Amniotic epithelial cell (primary cell): ENCODE results near the gene NPW.

Experiments used
- DNase-seq: peaks from one replicate; pipeline ENCODE4 v3.0.0-alpha.2; 2010; ENCODE audit warnings: low read depth

Gene NPW

GRCh38 chr16:2036200-2036966 lies 16.8 kb downstream of the NPW start:
- DNase-seq: no peak

- DNase-seq: no peak
Observed at GRCh38 chr16:2037115-2037514, 17.5 kb downstream of the NPW start.

GRCh38 chr16:2037647-2038381 lies 18.2 kb downstream of the NPW start:
- no peak for DNase-seq

GRCh38 chr16:2038382-2039231 lies 19.0 kb downstream of the NPW start:
- no peak for DNase-seq

GRCh38 chr16:2039274-2040031 lies 19.9 kb downstream of the NPW start:
- DNase-seq: peak; percentile 42

- no peak for DNase-seq
Observed at GRCh38 chr16:2040041-2040786, 20.6 kb downstream of the NPW start.

- no peak for DNase-seq
Observed at GRCh38 chr16:2040787-2041522, 21.4 kb downstream of the NPW start.

- DNase-seq: no peak
Observed at GRCh38 chr16:2042171-2042985, 22.8 kb downstream of the NPW start.

GRCh38 chr16:2042986-2043666 lies 23.5 kb downstream of the NPW start:
- no peak for DNase-seq

- no peak for DNase-seq
Observed at GRCh38 chr16:2043667-2044451, 24.3 kb downstream of the NPW start.

GRCh38 chr16:2044541-2044940 lies 25.0 kb downstream of the NPW start:
- no peak for DNase-seq

- no peak for DNase-seq
Observed at GRCh38 chr16:2045965-2046892, 26.6 kb downstream of the NPW start.

GRCh38 chr16:2046893-2047329 lies 27.3 kb downstream of the NPW start:
- no peak for DNase-seq

- peak; percentile 93 for DNase-seq
Observed at GRCh38 chr16:2047330-2048115, 27.9 kb downstream of the NPW start, which contains the start of the genes NTHL1 and TSC2. TSS of gene NTHL1 (minus strand) at chr16:2047834. CDS start at chr16:2047823, 11 bp downstream. TSS of gene TSC2 (plus strand) at chr16:2047985. CDS start at chr16:2048616, 631 bp downstream.

GRCh38 chr16:2048116-2048543 lies 28.5 kb downstream of the NPW start:
- no peak for DNase-seq

- DNase-seq: no peak
Observed at GRCh38 chr16:2053211-2053610, 33.6 kb downstream of the NPW start.
